ENCODE results near the gene PRH2.

PRH2 gene

DNA sequence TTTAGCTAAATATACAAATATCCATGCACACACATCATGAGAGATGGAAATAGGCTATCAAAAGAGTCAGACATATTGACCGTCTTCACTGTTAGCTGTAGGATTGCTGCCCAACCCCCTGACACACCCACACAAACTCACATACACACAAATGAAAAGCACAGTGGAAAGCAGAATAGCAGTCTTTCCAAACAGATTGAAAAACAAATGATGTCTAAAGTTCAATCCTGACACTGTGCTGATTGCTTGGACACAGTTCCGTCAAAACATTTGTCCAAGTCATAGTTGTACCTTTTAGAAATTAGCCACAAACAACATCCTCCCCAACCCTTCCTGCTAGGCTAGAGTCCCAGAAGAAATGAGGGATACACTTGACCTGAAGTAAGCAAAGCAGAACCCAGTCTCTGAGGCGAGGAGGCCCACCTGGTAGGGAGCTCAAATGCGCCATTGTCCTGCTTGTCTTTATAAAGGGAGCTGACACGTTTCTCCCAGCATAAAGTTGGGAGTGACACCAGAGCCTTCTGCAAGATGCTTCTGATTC lies at the start of gene PRH2:
Gene PRH2, plus strand, starts transcription at position 491 of the 541 bp plus-strand sequence. Its CDS starts 38 bp downstream, at position 529.
- TF ChIP-seq, protein P1, sequence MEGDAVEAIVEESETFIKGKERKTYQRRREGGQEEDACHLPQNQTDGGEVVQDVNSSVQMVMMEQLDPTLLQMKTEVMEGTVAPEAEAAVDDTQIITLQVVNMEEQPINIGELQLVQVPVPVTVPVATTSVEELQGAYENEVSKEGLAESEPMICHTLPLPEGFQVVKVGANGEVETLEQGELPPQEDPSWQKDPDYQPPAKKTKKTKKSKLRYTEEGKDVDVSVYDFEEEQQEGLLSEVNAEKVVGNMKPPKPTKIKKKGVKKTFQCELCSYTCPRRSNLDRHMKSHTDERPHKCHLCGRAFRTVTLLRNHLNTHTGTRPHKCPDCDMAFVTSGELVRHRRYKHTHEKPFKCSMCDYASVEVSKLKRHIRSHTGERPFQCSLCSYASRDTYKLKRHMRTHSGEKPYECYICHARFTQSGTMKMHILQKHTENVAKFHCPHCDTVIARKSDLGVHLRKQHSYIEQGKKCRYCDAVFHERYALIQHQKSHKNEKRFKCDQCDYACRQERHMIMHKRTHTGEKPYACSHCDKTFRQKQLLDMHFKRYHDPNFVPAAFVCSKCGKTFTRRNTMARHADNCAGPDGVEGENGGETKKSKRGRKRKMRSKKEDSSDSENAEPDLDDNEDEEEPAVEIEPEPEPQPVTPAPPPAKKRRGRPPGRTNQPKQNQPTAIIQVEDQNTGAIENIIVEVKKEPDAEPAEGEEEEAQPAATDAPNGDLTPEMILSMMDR (IDR thresholded peaks at IDR 0.05): no peak
- Histone ChIP-seq H3K27me3 (no peaks in the 10 kb centered on the region), H3K9me3 (no peaks in the 10 kb centered on the region)

DNA sequence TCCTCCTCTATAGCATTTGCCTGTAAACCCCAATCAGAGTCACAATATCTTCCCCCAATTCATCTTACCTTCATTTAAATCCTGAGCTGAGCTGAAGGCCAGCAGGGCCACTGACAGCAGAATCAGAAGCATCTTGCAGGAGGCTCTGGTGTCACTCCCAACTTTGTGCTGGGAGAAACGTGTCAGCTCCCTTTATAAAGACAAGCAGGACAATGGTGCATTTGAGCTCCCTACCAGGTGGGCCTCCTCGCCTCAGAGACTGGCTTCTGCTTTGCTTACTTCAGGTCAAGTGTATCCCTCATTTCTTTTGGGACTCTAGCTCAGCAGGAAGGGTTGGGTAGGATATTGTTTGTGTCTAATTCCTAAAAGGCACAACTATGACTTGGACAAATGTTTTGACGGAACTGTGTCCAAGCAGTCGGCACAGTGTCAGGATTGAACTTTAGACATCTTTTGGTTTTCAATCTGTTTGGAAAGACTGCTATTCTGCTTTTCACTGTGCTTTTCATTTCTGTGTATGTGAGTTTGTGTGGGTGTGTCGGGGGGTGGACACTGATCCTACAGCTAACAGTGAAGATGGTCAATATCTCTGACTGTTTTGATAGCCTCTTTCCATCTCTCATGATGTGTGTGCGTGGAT lies 44.8 kb upstream of the PRH2 start, which contains the start of gene PRH1:
Gene PRH1, minus strand, starts transcription at position 170 of the 640 bp plus-strand sequence. Its CDS starts 38 bp downstream, at position 132.
- no peaks in the 10 kb centered on the region for H3K36me3 ChIP-seq

More for the DNA sequence above, at the start of gene PRH2:
- no peak within 1 kb of the TSS for H3K4me3 ChIP-seq (ENCODE audit: low read depth in 1 of 2, low read length in 1 of 2)
- no peaks in the 10 kb centered on the region for H3K4me1 ChIP-seq (ENCODE audit: control insufficient read depth in 1 of 2, insufficient read depth in 1 of 2, low read depth in 1 of 2, low read length in 1 of 2)
- H3K36me3 ChIP-seq: no peaks in the 10 kb centered on the region
- no peak within 1 kb of the TSS for H3K27ac ChIP-seq

DNA sequence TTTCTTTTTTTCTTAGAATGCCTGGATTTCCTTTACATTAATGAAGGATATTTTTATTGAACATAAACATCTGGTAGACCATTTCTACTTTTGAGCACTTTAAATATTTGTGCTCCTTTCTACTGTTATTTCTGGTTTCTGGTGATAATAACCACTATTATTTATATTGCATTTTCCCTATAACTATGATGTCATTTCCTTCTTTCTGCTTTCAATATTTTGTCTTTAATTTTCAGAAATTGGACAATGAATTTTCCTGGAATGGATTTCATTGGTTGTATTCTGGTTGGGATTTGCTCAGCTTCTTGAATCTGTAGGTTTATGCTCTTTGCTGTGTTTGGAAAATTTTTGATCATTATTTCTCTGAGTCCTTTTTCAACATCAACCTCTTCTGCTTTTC lies 39.8 kb upstream of the PRH2 start:
- Histone ChIP-seq H3K9me3 (no peaks in the 10 kb centered on the region), H3K4me3 (ENCODE audit: low read depth in 1 of 2, low read length in 1 of 2) (no peak overlapping the region), H3K27me3 (no peaks in the 10 kb centered on the region), H3K36me3 (no peaks in the 10 kb centered on the region), H3K27ac (no peak overlapping the region), H3K4me1 (ENCODE audit: control insufficient read depth in 1 of 2, insufficient read depth in 1 of 2, low read depth in 1 of 2, low read length in 1 of 2) (no peaks in the 10 kb centered on the region)
- TF ChIP-seq, protein P1 (IDR thresholded peaks at IDR 0.05): no peak

More for the DNA sequence above, 44.8 kb upstream of the PRH2 start, which contains the start of gene PRH1:
- H3K4me1 ChIP-seq (ENCODE audit: control insufficient read depth in 1 of 2, insufficient read depth in 1 of 2, low read depth in 1 of 2, low read length in 1 of 2): no peaks in the 10 kb centered on the region
- H3K27me3 ChIP-seq: no peaks in the 10 kb centered on the region
- H3K4me3 ChIP-seq (ENCODE audit: low read depth in 1 of 2, low read length in 1 of 2): no peak within 1 kb of the TSS
- no peaks in the 10 kb centered on the region for H3K9me3 ChIP-seq
- no peak within 1 kb of the TSS for H3K27ac ChIP-seq
- TF ChIP-seq, protein P1 (IDR thresholded peaks at IDR 0.05): no peak

DNA sequence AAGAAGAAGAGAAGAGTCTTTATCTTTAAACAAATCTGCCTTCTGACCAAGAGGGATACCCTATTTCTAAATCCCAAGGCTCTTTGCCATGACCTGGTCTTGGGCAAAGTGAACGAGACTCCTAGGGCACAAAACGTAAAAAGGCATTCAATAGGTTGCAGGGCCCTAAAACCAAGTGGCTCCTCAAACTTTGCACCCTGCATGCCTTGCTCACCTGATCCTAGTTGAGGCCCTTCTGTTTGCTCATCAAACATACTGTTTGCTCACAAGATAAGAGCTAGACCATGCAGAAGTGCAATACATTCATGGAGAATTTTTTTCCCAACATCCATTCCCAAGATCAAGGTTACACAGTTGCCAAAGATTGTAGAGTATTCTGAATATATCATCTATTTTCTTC lies 37.1 kb upstream of the PRH2 start:
- Histone ChIP-seq H3K27ac (no peak overlapping the region), H3K9me3 (no peaks in the 10 kb centered on the region), H3K27me3 (no peaks in the 10 kb centered on the region), H3K4me3 (ENCODE audit: low read depth in 1 of 2, low read length in 1 of 2) (no peak overlapping the region), H3K36me3 (no peaks in the 10 kb centered on the region), H3K4me1 (ENCODE audit: control insufficient read depth in 1 of 2, insufficient read depth in 1 of 2, low read depth in 1 of 2, low read length in 1 of 2) (no peaks in the 10 kb centered on the region)
- TF ChIP-seq, protein P1 (IDR thresholded peaks at IDR 0.05): no peak

DNA sequence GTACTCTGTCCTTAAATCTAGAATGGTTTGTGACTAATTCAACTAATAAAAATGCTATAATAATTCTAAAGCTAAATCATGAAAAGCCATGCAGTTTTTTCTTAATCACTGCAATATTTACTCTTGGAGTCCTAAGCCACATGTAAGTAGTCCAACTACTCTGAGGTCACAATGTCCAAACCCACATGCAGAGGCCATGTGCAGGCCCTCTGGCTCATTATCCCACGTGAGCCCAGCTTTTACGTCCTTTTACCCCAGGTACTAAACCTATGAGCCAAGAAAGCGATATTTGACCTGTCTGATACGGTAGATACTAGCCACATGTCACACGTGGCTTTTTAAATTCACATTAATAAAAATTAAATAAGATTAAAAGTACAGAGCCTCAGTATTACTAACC lies 32.2 kb upstream of the PRH2 start:
- Histone ChIP-seq H3K4me1 (ENCODE audit: control insufficient read depth in 1 of 2, insufficient read depth in 1 of 2, low read depth in 1 of 2, low read length in 1 of 2) (no peaks in the 10 kb centered on the region), H3K9me3 (no peaks in the 10 kb centered on the region), H3K27me3 (no peaks in the 10 kb centered on the region), H3K36me3 (no peaks in the 10 kb centered on the region), H3K4me3 (ENCODE audit: low read depth in 1 of 2, low read length in 1 of 2) (no peak overlapping the region), H3K27ac (no peak overlapping the region)
- TF ChIP-seq, protein P1 (IDR thresholded peaks at IDR 0.05): no peak

Measured in neutrophil (primary cell).